Measurements from ENCODE around the gene SUCLG2.

- TF ChIP-seq CTCF (IDR thresholded peaks at IDR 0.05) = no peak
- TF ChIP-seq POLR2A (IDR thresholded peaks at IDR 0.05) = no peak
These were observed 318.6 kb downstream of the SUCLG2 start for GRCh38 chr3:67335813-67336212.
